Measurements from ENCODE around the gene GPR149.
"Not testable (repeated sequence)": the region's sequence is repeated elsewhere in the genome, so short reads cannot be mapped to it uniquely, and the experiment has no call there.

The GPR149 gene, protein sequence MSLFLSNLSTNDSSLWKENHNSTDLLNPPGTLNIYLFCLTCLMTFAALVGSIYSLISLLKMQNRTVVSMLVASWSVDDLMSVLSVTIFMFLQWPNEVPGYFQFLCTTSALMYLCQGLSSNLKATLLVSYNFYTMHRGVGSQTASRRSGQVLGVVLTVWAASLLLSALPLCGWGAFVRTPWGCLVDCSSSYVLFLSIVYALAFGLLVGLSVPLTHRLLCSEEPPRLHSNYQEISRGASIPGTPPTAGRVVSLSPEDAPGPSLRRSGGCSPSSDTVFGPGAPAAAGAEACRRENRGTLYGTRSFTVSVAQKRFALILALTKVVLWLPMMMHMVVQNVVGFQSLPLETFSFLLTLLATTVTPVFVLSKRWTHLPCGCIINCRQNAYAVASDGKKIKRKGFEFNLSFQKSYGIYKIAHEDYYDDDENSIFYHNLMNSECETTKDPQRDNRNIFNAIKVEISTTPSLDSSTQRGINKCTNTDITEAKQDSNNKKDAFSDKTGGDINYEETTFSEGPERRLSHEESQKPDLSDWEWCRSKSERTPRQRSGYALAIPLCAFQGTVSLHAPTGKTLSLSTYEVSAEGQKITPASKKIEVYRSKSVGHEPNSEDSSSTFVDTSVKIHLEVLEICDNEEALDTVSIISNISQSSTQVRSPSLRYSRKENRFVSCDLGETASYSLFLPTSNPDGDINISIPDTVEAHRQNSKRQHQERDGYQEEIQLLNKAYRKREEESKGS

DNA sequence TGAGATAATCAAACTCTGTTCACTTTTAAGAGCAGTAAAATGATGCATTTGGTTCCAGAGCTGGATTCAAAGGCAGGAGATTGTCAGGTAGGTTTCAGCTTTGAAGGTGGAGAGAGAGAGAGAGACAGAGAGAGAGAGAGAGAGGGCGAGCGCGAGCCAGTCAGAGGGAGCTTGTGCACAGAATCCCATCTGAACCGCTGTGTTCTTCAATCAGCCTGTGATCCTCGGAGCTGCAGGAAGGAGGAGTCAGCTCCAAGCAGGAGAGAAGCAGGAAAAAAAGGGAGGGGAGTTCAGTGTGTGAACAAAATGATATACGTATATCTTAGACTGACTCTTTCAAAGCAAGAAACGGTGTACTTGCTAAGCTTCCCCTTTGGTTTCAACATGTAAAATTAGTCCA lies at the start of gene GPR149:
Gene GPR149, minus strand, starts transcription at position 177 of the 400 bp plus-strand sequence. CDS start 575 bp downstream, outside the sequence.
- DNase-seq: no peak

DNA sequence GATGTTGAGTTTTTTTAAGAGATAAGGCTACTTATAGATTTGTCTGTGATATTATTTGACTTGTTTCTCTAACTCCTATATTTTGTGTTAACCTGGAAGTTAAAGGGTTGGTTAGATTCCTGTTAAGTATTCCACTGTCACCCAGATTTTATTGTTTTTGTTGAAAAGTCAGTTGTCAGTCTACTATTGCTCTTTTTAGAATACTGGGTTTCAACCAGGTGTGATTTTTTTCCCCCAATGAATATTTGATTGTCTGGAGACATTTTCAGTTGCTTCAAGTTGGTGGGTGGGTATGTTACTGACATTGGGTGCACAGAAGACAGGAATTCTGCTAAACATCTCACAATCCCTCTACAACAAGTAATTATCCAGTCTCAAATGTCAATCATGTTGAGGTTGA lies 43.8 kb upstream of the GPR149 start:
- DNase-seq: no peak

DNA sequence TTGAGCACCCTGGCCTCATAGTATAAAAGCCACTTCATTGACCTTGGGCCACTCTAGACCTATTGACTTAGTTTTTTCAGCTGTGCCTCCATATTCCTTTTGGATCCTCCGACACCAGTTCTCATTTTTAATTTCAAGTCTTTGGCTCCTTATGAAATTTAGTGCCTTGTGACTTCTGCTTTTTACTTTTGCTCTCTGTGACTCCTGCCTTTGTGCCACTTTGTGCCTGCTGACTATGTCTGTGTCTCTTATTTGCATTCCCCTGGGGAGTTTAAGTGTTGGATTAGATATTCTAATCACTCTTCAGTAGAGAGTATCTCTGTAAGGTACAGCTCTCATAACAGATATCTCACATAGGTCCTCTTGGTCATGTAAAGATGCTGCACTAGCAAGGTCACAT lies 39.6 kb upstream of the GPR149 start:
- DNase-seq: no peak

DNA sequence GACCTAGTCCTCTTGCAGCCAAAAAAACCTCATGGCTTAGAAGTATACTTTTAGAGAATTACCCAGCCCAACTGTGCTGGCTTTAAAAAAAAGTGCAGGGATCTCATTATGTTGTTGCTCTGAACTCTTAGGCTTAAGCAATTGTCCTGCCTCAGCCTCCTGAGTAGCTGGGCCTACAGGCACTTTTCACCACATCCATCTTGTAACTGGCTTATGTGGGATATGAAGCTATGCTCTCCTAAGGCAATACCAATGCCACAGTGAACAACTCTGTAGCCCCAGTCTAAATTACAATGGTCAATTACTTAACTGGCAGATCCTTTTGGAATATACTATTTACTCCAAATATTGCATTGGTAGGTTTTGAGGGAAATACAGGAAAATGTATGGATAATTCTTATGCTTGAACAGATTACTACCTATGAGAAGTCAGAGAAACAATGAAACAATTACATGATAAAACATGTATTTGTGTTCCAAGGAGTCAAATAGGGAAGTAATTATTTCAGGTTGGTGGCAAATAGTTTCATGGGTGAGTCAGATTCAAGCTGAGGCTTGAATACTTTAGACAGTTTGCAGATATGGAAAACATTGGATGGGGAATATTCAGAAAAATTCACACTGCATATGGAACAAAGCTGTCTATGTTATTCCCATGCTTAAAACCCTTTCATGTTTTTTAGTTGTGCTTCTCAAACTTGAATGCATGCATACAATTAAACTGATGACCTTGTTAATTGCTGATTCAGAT lies 34.6 kb upstream of the GPR149 start:
- no peak for DNase-seq

DNA sequence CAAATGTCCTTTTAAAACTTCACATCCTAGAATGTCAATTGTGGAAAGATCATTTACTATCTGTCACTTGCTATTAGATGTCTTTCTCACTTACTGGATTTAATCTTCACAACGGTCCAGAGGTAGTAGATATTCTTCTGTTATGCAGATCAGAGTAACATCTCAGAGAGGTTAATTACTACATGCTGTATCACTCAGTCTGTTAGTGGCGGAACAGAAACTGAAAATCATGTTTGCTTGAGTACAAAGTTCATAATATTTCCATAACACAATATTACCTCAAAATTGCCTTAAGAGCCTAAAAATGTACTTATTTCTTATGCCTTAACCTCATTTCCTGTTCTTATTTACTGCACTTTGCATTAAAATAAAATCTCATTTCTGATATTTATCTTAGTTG lies 28.6 kb upstream of the GPR149 start:
- DNase-seq: no peak

DNA sequence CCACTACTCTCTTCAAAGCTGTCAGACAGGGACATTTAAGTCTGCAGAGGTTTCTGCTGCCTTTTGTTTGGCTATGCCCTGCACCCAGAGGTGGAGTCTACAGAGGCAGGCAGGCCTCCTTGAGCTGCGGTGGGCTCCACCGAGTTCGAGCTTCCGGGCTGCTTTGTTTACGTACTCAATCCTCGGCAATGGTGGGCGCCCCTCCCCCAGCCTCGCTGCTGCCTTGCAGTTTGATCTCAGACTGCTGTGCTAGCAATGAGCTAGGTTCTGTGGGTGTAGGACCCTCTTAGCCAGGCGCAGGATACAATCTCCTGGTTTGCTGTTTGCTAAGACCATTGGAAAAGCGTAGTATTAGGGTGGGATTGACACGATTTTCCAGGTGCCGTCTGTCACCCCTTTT lies 9.1 kb upstream of the GPR149 start:
- DNase-seq: not testable (repeated sequence)

DNA sequence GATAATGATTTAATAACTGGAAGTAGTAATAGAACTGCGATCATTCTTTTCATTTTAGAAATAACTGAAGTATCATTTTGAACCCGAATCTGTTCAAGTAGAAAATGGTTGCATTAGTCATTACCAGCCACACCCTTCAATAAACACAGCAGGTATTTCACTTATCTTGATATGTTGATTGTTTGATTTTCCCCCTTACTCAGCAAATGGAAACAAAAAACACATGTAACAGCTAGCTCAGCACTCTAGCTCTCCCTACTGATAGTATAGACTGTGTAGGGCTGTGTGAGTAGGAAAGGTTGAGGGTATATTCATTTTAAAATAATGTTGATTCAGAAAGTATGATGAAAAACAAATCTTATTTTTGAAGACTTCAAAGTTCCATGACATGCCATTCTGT lies 1.1 kb upstream of the GPR149 start:
- no peak for DNase-seq

DNA sequence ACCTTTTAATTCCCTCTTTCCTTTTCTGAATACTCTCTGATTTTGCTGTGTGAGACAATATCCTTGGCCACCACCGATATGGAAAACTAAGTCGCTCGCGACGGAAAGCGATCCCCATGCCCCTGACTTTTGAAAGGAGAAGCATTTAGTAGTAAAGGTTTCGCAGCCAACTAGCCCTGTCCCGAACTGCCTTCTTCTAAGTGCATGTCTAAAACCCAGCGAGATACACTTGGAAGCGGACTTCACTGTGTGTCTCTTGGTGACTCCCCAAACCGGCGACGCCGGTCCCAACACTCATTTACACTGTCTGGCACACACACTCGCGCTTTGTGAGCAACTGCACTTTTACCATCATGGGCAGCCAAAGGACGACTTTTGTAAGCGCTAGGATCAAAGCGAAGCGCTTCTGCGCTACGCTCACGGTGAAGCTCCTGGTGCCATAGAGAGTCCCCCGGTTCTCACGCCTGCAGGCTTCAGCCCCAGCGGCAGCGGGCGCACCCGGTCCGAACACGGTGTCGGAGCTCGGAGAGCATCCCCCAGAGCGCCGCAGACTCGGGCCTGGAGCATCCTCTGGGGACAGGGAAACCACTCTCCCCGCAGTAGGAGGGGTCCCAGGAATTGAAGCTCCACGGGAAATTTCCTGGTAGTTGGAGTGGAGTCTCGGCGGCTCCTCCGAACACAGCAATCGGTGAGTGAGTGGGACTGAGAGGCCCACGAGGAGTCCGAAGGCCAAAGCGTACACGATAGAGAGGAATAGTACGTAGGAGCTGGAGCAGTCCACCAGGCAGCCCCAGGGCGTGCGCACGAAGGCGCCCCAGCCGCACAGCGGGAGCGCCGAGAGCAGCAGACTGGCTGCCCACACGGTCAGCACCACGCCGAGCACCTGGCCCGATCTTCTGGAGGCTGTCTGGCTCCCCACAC lies 1.4 kb downstream of the GPR149 start:
- DNase-seq: peak; percentile 0

DNA sequence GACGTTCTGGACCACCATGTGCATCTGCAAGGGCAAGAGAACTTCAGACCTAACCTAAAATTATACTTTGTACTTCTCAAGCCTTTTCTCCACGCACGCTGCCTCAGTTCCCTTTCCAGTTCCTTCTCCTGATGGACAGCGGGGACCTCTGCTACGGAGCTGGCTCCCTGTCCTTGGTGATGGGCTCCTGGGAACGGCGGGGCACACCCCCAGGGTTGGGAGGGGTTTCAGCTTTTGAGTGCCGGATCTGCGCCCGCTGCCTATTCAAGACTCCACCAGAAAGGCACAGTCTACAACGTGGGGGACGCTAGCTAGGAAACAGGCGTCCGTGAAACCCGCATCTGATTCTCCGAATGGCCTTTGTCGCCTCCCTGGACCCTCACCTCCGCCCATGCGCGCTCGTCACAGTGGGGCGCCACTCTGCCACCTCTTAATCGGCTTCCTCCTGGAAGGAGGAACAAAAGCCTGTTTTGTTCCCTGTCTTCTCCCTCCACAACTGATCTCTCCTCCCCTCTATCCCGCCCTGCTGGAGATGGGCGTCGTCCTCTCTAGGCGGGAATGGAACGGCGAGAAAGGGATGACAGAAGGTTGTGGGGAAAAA lies 2.2 kb downstream of the GPR149 start:
- DNase-seq: no peak

DNA sequence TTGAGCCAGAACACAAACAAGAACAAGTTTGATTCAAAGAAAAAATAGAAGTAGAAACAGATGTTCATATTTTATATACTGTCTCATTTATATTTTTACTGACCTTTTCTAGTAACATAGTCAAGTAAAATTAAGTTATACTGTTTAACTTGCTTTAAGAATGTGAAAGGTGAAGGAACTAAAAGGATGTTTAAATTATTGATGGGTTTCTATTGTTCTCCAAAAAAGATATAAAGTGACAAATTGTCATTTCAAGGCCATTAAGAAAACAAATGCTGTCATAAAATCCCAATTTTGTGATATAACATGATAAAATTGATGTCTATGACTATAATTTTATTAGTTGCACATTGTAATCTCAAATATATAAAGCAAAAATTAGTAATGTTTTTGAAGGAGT lies 7.3 kb downstream of the GPR149 start:
- DNase-seq: no peak

DNA sequence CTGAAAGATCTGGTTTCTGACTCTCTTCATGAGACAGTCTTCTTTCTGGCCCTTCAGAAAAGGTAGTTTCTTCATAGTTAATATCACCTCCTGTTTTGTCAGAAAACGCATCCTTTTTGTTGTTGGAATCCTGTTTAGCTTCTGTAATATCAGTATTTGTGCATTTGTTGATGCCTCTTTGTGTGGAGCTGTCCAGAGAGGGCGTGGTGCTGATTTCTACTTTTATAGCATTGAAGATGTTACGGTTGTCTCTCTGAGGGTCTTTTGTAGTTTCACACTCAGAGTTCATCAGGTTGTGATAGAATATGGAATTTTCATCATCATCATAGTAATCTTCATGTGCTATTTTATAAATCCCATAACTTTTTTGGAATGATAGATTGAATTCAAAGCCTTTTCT lies 8.9 kb downstream of the GPR149 start:
- DNase-seq: no peak

DNA sequence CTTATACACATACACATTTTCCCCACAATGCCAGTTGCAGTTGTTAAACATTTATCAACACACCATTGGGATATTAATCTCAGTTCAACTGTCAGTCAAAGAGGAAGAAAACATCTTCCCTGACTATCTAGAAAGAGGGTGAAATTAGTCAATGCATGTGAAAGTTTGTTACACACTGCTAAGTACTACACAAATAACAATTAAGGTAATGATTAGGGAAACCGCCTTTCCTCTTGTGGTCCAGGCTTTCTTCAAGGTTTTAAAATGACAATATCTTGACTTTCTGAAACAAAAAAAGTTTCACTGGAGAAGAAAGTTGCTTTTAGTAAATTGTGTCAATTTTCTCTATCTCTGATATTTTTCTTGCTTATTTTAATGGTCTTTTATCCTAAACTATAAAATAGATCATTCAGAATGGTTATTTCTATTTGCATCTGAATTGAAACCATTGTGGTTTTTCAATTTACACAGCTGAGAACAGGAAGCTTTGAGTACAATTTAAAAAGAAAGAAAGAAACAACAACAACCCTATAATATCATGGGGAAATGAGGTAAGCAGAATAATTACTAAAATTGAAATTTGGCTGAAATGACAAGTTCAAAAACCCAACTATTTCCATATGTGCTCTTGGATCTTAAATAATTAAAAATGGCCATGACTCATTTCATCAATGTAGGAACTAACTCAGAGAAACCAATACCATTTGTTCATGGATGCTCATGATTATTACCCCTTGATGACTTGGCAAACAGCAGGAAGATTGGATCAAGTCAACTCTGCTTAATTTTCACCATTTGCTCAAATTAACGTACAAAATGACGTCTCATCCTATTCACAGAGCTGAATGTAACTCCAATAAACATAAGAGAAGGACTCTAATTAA lies 31.7 kb downstream of the GPR149 start:
- no peak for DNase-seq

DNA sequence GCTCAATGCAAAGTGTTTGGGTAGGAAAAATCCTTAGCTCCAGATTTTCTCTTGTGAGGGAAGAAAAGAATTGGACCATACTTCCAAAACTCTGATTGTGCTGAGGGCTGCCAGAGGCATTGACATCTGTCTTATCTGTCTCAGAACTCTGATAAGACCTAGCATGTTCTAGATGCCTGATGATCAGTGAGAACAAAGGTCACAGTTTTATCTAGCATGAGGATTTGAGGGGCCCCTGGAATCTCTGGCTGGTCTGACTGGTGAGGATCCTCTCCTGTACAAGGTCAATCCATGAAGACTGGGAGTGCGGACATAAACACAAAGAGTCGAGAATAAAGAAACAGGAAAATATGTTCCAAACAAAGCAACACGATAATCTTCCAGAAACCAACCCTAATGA lies 40.1 kb downstream of the GPR149 start:
- DNase-seq: no peak

DNA sequence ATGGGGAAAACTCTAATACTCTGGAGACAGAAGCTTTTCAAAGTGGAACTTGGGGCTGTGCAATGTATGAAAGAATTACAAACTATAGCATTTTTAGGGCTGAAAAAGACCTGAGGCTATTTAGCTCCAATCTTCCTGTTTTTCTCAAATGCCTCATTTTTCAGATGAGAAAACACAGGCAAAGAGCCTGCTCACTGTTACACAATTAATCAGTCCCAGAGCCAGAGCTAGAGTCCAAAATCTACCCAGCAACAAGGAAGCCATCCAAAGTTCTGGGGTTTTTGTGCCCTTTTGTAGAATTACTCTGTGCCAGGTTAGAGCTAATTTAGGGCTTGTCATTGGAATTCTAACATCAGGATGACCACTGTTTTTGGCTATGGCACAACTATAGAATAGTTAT lies 45.5 kb downstream of the GPR149 start:
- no peak for DNase-seq

DNA sequence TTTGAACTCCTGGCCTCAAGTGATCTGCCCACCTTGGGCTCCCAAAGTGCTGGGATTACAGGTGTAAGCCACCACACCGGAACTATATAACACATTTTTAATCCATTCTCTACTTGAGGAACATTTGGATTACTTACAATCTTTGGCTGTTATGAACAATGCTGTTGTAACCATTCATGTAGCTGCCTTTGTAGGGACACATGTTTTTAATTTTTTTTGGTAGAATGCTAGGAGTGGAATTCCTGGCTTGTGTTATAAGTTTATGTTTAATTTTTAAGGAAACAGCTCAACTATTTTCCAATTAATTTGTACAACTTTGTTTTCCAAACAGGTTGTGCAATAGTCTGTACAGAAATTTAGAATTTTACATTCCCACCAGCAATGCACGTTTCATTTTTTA lies 51.7 kb downstream of the GPR149 start:
- no peak for DNase-seq

DNA sequence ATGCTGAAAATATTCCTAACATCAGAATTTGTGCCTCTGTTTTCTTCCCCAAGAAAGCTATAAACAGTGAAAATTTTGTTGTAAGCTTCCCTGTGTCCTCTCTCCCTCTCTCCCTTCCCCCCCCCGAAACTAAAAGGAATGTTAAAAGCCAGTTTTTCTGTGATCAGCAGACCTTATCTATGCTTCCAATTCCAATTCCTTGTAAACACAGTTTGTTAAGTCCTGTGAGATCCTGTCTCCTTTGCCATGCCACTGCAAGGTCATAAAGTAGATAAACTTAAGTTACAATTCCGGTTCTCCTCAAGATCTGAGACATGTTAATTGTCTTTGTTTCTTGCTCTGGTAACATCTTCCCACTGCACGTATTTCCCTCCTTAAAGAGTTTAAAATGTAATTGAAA lies 62.8 kb downstream of the GPR149 start:
- no peak for DNase-seq

DNA sequence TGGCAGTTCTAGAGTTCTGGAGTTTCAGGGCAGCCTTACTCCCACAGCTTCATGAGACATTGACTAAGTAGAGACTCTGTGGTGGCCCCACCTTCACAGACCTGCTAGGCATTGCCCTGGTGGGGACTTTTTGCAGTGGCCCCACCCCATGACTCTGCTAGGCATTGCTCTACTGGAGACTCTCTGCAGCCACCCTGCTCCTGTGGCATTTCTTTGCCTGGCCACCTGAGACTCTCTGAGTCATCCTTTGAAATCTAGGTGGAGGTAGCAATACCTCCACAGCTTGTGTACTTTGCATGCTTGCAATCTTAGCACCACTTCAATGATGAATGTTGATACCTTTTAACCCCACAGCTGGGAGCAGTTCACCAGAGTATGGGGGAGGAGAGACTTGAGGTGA lies 65.1 kb downstream of the GPR149 start:
- DNase-seq: no peak

DNA sequence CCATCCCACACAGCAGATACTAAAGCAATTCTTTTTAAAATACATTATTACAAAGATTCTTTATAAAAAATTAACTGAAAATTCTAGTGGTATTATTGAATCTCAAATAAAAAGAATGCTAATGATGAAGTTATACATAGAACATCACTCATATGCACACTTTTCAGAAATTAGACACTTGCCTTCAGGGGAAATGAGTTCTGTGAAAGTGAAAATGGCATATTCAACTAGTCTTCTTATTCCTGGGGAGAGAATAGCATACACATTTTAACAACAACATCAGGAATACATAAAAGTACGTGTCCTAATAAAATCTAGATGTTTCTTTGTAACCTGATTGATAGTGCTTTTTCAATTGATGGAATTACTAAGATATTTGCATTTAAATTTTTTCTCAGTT lies 68.9 kb downstream of the GPR149 start:
- DNase-seq: no peak

DNA sequence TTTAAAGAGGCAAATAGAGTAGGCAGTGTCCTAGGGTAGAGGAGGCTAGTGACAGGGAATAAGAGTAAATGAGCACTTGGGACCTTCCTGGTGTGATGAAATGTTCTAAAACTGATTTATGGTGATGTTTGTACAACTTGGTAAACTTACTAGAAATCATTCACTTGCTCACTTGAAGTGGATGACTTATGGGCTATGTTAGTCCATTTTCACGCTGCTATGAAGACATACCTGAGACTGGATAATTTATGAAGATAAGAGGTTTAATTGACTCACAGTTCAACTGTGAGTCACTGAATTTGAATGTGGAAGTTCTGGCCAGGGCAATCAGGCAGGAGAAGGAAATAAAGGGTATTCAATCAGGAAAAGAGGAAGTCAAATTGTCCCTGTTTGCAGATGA lies 74.0 kb downstream of the GPR149 start:
- DNase-seq: no peak

DNA sequence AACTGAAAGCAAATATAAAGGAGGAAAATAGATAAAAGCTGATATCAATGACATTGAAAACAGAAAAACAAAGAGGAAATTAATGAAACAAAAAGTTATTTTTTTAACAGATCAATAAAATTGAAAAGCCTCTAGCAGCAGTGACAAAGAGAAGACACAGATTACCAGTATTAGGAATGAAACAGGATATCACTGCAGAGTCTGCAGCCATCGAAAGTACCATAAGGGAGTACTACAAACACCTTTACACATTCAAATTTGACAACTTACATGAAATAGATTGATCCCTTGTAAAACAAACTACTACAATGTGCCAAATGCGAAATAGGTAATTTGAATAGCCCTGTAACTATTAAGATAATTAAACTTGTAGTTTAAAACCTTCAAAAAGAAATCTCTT lies 80.8 kb downstream of the GPR149 start:
- no peak for DNase-seq

All from fibroblast of skin of right quadriceps (primary cell).